ENCODE data around the gene ARMC8. TPM values are rescaled to one million over a fixed set of nuclear protein-coding genes. Genes with fewer than 3 reads are reported as not detected.

ARMC8 gene
- total and polyA plus RNA-seq, 2 of the 8 experiments (the other 6 are each of a cell fraction or from before 2014, with no cell fraction given): 47.3 to 58.5 TPM

GRCh38 chr3:138245026-138245425 lies 57.9 kb downstream of the ARMC8 start:
- Histone ChIP-seq H3K79me2 (ENCODE audit: control insufficient read depth in 1 of 2, insufficient read depth in 2 of 2, low read length in 2 of 2) (no peaks in the 10 kb centered on the region), H3K27me3 (replicated peaks in 1 of 4; ENCODE audit: control insufficient read depth in 3 of 4, extremely low read depth in 1 of 4, insufficient read depth in 3 of 4, low read length in 3 of 4) (no peaks in the 10 kb centered on the region), H3K36me3 (ENCODE audit: control insufficient read depth in 2 of 4, insufficient read depth in 4 of 4, low read length in 3 of 4) (peaks cover 0 to 43% (median 8%) of the 10 kb centered on the region in 4 experiments; a peak in 5 of 8 replicates), H2BK12ac (ENCODE audit: low read depth, low read length) (no peak overlapping the region), H2BK5ac (ENCODE audit: low read depth, low read length) (no peak overlapping the region), H3K56ac (replicated peaks; ENCODE audit: insufficient read length, low read depth, low read length) (no peak overlapping the region), H2BK20ac (ENCODE audit: low read length) (no peak overlapping the region), H3K14ac (ENCODE audit: insufficient read length) (no peak overlapping the region), H3K9me3 (ENCODE audit: insufficient read depth in 2 of 2, low read depth in 1 of 2, low read length in 1 of 2) (no peaks in the 10 kb centered on the region), H3K4me2 (ENCODE audit: insufficient read depth in 1 of 2, low read depth in 2 of 2, low read length in 2 of 2) (no peak overlapping the region), H4K91ac (replicated peaks; ENCODE audit: insufficient read length, low read length) (no peak overlapping the region), H3K4ac (replicated peaks; ENCODE audit: insufficient read length, low read depth, low read length) (no peak overlapping the region), H4K20me1 (replicated peaks in 1 of 2; ENCODE audit: control insufficient read depth in 1 of 2, insufficient read depth in 2 of 2, low read length in 2 of 2) (no peaks in the 10 kb centered on the region), H2AFZ (ENCODE audit: low read length) (no peak overlapping the region), H2AK5ac (ENCODE audit: low read depth, low read length) (no peak overlapping the region), H3K9ac (replicated peaks in 1 of 4; ENCODE audit: extremely low read depth in 1 of 4, low read depth in 3 of 4, low read length in 3 of 4) (no peak overlapping the region), H3K27ac (ENCODE audit: low read depth, low read length) (no peak overlapping the region), H2BK120ac (replicated peaks; ENCODE audit: low read depth, low read length) (no peak overlapping the region), H3K18ac (ENCODE audit: extremely low read depth, low read length) (no peak overlapping the region), H3K4me1 (replicated peaks in 1 of 4; ENCODE audit: control insufficient read depth in 3 of 4, insufficient read depth in 4 of 4, low read length in 3 of 4) (no peaks in the 10 kb centered on the region), H4K8ac (ENCODE audit: extremely low read depth, insufficient read depth, low read length) (no peak overlapping the region), H2BK15ac (ENCODE audit: low read length) (no peak overlapping the region), H3K23ac (ENCODE audit: insufficient read length) (no peak overlapping the region), H3K23me2 (ENCODE audit: low read depth, low read length) (no peaks in the 10 kb centered on the region), H3K4me3 (ENCODE audit: extremely low read depth in 1 of 4, insufficient read depth in 2 of 4, low read depth in 3 of 4, low read length in 4 of 4) (no peak overlapping the region), H4K5ac (ENCODE audit: insufficient read length, low read depth, low read length) (no peak overlapping the region), H3K79me1 (ENCODE audit: low read depth, low read length) (no peaks in the 10 kb centered on the region)
- 87% methylated on average over 9 of the region's 9 CpGs; no CpG with 5 or more reads in 1 of the 2 experiments for WGBS, 2 experiments (ENCODE audit: extremely low coverage in 1 of 2, insufficient coverage in 1 of 2, insufficient read length in 1 of 2, insufficient replicate concordance in 2 of 2, low coverage in 1 of 2, low lambda C conversion rate in 2 of 2, missing lambda C conversion rate in 1 of 2)
- no peak for FAIRE-seq
- ChIA-PET POLR2A (ENCODE audit: partially characterized antibody) (no interaction called here), CTCF (ENCODE audit: partially characterized antibody) (no interaction called here)
- DNase-seq (ENCODE audit: low read depth in 1 of 2, low spot score in 2 of 2): no peak
- no peak for TF ChIP-seq SP1 (IDR thresholded peaks at IDR 0.05; ENCODE audit: low read depth, low read length)
- TF ChIP-seq JUND (IDR thresholded peaks at IDR 0.05; ENCODE audit: low read length): no peak
- TF ChIP-seq BCL11A (IDR thresholded peaks at IDR 0.05; ENCODE audit: low read depth in 2 of 2, low read length in 2 of 2): no peak

Data from H1 (cell line).